HG03558 (cell line): ENCODE data around the gene CDYL.

Experiments
- ATAC-seq: cut with Tn5 transposase; IDR thresholded peaks from one replicate; pipeline ENCODE4 v1.9.1; 2021; ENCODE audit warnings: moderate number of reproducible peaks; ENCODE audit not compliant: unreplicated experiment; ENCODE audit errors: extremely low read depth

The CDYL gene

GRCh38 chr6:4948781-4949450 lies 172.7 kb downstream of the CDYL start:
- ATAC-seq = no peak

GRCh38 chr6:4950076-4950475 lies 173.9 kb downstream of the CDYL start:
- no peak for ATAC-seq

- no peak for ATAC-seq
Observed at GRCh38 chr6:4950836-4951533, 174.8 kb downstream of the CDYL start.

GRCh38 chr6:4953440-4953839 lies 177.2 kb downstream of the CDYL start:
- ATAC-seq = no peak

- no peak for ATAC-seq
Observed at GRCh38 chr6:4956625-4957024, 180.4 kb downstream of the CDYL start.

GRCh38 chr6:4957521-4958231 lies 181.5 kb downstream of the CDYL start:
- no peak for ATAC-seq

GRCh38 chr6:4958624-4959023 lies 182.4 kb downstream of the CDYL start:
- ATAC-seq = no peak

- ATAC-seq = no peak
Observed at GRCh38 chr6:4961322-4962168, 185.3 kb downstream of the CDYL start.

GRCh38 chr6:4962905-4963304 lies 186.7 kb downstream of the CDYL start:
- ATAC-seq = no peak

GRCh38 chr6:4964675-4965561 lies 188.7 kb downstream of the CDYL start:
- no peak for ATAC-seq

GRCh38 chr6:4965562-4966389 lies 189.6 kb downstream of the CDYL start:
- no peak for ATAC-seq

GRCh38 chr6:4967301-4968030 lies 191.3 kb downstream of the CDYL start:
- ATAC-seq = no peak

GRCh38 chr6:4969609-4970285 lies 193.5 kb downstream of the CDYL start:
- no peak for ATAC-seq

GRCh38 chr6:4970739-4971395 lies 194.7 kb downstream of the CDYL start:
- no peak for ATAC-seq

- ATAC-seq = no peak
Observed at GRCh38 chr6:4971851-4972250, 195.6 kb downstream of the CDYL start.

GRCh38 chr6:4972438-4972837 lies 196.2 kb downstream of the CDYL start:
- no peak for ATAC-seq

GRCh38 chr6:4973415-4973814 lies 197.2 kb downstream of the CDYL start:
- ATAC-seq = no peak
